ENCODE data around the gene DEPDC5.

DNA sequence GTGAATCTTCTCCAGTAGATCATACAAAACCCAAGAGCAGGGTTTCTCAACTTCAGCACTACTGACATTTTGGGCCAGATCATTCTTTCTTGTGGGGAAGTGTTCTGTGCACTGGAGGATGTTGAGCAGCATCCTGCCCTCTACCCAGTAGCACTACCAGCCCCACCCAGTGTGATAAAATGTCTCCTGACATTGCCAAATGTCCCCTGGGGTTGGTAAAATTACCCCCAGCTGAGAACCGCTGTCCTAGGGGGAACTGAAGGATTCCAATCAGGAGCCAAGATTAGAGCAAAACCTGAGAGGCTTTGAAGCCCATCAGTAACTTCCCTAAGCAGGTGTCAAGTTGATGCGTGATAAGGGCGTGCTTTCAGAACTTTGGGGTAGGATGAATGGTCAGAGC lies 129.2 kb downstream of the DEPDC5 start:
- TF ChIP-seq, protein P1, sequence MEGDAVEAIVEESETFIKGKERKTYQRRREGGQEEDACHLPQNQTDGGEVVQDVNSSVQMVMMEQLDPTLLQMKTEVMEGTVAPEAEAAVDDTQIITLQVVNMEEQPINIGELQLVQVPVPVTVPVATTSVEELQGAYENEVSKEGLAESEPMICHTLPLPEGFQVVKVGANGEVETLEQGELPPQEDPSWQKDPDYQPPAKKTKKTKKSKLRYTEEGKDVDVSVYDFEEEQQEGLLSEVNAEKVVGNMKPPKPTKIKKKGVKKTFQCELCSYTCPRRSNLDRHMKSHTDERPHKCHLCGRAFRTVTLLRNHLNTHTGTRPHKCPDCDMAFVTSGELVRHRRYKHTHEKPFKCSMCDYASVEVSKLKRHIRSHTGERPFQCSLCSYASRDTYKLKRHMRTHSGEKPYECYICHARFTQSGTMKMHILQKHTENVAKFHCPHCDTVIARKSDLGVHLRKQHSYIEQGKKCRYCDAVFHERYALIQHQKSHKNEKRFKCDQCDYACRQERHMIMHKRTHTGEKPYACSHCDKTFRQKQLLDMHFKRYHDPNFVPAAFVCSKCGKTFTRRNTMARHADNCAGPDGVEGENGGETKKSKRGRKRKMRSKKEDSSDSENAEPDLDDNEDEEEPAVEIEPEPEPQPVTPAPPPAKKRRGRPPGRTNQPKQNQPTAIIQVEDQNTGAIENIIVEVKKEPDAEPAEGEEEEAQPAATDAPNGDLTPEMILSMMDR (conservative IDR thresholded peaks at IDR 0.05) = no peak
- TF ChIP-seq EZH2 (IDR thresholded peaks at IDR 0.05; ENCODE audit: low read depth) = no peak

Data from PC-9 (cell line).